HEK293 (cell line): ENCODE measurements around the gene NIPAL3.
A peak's percentile ranks its signal among the peaks of the same experiment; 100 is the strongest.

Experiments
- CTCF ChIA-PET: fragments of 350-600 bp; formaldehyde crosslinking; extraction: SDS; loops from one replicate; lab custom pipeline; 2021; ENCODE audit warnings: antibody characterized with exemption; lab: Yijun Ruan, JAX
- POLR2A ChIA-PET: fragments of 300-600 bp; formaldehyde crosslinking; extraction: SDS; loops from one replicate; lab custom pipeline; 2020; ENCODE audit warnings: antibody characterized with exemption, inconsistent platforms; lab: Yijun Ruan, JAX
- H3K27ac ChIP-seq: fragments of 200-500 bp; sonication (Bioruptor generic); 2 replicates; pipeline ENCODE4 v1.5.1; 2014; ENCODE audit warnings: low read depth, low read length, control low read depth, inconsistent platforms; ENCODE audit errors: extremely low read depth
- H3K36me3 ChIP-seq, 2 experiments: fragments of 200-500 bp in 1 of 2; sonication (Bioruptor generic) in 1 of 2; 1 replicate in 1 of 2; 2 replicates in 1 of 2; pipeline ENCODE4 v1.5.1; 2014 to 2017; ENCODE audit warnings: inconsistent platforms in 2 of 2, low read length in 2 of 2; ENCODE audit not compliant: control insufficient read depth in 2 of 2, insufficient read depth in 1 of 2
- H3K4me1 ChIP-seq: fragments of 200-500 bp; sonication (Bioruptor generic); 2 replicates; pipeline ENCODE4 v1.5.1; 2014; ENCODE audit warnings: mild to moderate bottlenecking, low read length, inconsistent platforms; ENCODE audit not compliant: control insufficient read depth, insufficient read depth
- H3K4me3 ChIP-seq: 2 replicates; pipeline ENCODE4 v1.5.1; 2011; ENCODE audit warnings: low read depth, mild to moderate bottlenecking, control low read depth, low read length, moderate library complexity
- H3K9me3 ChIP-seq: fragments of 200-500 bp; sonication (Bioruptor generic); 2 replicates; pipeline ENCODE4 v1.5.1; 2014; ENCODE audit warnings: low read depth, low read length, inconsistent platforms; ENCODE audit not compliant: control insufficient read depth, insufficient read depth
- MYNN ChIP-seq: fragments of 450-650 bp; formaldehyde crosslinking; IDR thresholded peaks from 2 replicates; pipeline ENCODE4 v1.5.1; 2016; ENCODE audit warnings: missing biosample characterization, missing genetic modification characterization, borderline replicate concordance
- MZF1 ChIP-seq: fragments of 450-650 bp; formaldehyde crosslinking; IDR thresholded peaks from 2 replicates; pipeline ENCODE4 v1.5.1; 2017; ENCODE audit warnings: missing biosample characterization, missing genetic modification characterization, borderline replicate concordance
- PATZ1 ChIP-seq: fragments of 450-650 bp; formaldehyde crosslinking; IDR thresholded peaks from 2 replicates; pipeline ENCODE4 v1.5.1; 2016; ENCODE audit warnings: missing biosample characterization, missing genetic modification characterization
- PRDM1 ChIP-seq: fragments of 450-650 bp; formaldehyde crosslinking; IDR thresholded peaks from 2 replicates; pipeline ENCODE4; 2016; ENCODE audit warnings: missing biosample characterization, missing genetic modification characterization
- REST ChIP-seq: fragments of 450-650 bp; formaldehyde crosslinking; IDR thresholded peaks from 2 replicates; pipeline ENCODE4 v1.5.1; 2016; ENCODE audit warnings: missing biosample characterization, missing genetic modification characterization
- ZBTB17 ChIP-seq: fragments of 450-650 bp; formaldehyde crosslinking; IDR thresholded peaks from 2 replicates; pipeline ENCODE4 v1.5.1; 2016; ENCODE audit warnings: missing biosample characterization, missing genetic modification characterization
- ZEB2 ChIP-seq: fragments of 450-650 bp; formaldehyde crosslinking; IDR thresholded peaks from 2 replicates; pipeline ENCODE4 v1.5.1; 2016; ENCODE audit warnings: missing biosample characterization, missing genetic modification characterization
- ZFP69B ChIP-seq: fragments of 450-650 bp; formaldehyde crosslinking; IDR thresholded peaks from 2 replicates; pipeline ENCODE4 v1.5.1; 2016; ENCODE audit warnings: missing biosample characterization, missing genetic modification characterization
- ZIC2 ChIP-seq: fragments of 450-650 bp; formaldehyde crosslinking; IDR thresholded peaks from 2 replicates; pipeline ENCODE4 v1.5.1; 2016; ENCODE audit warnings: missing biosample characterization, missing genetic modification characterization
- ZNF155 ChIP-seq: fragments of 450-650 bp; formaldehyde crosslinking; IDR thresholded peaks from 2 replicates; pipeline ENCODE4 v1.5.1; 2016; ENCODE audit warnings: missing biosample characterization, missing genetic modification characterization
- ZNF169 ChIP-seq: fragments of 450-650 bp; formaldehyde crosslinking; IDR thresholded peaks from 2 replicates; pipeline ENCODE4 v1.5.1; 2016; ENCODE audit warnings: missing biosample characterization, missing genetic modification characterization
- ZNF23 ChIP-seq: fragments of 450-650 bp; formaldehyde crosslinking; IDR thresholded peaks from 2 replicates; pipeline ENCODE4 v1.5.1; 2016; ENCODE audit warnings: missing biosample characterization, missing genetic modification characterization, borderline replicate concordance
- ZNF335 ChIP-seq: fragments of 450-650 bp; formaldehyde crosslinking; conservative IDR thresholded peaks from 2 replicates; pipeline ENCODE4 v1.5.1; 2016; ENCODE audit warnings: missing biosample characterization, missing genetic modification characterization
- ZNF37A ChIP-seq: fragments of 450-650 bp; IDR thresholded peaks from 2 replicates; pipeline ENCODE4 v1.5.1; 2018; ENCODE audit warnings: missing biosample characterization, missing genetic modification characterization
- ZNF423 ChIP-seq: fragments of 450-650 bp; formaldehyde crosslinking; IDR thresholded peaks from 2 replicates; pipeline ENCODE4 v1.5.1; 2016; ENCODE audit warnings: missing biosample characterization, missing genetic modification characterization
- ZNF426 ChIP-seq: fragments of 450-650 bp; formaldehyde crosslinking; IDR thresholded peaks from 2 replicates; pipeline ENCODE4 v1.5.1; 2017; ENCODE audit warnings: missing biosample characterization, missing genetic modification characterization, mild to moderate bottlenecking, inconsistent platforms, moderate library complexity
- ZNF530 ChIP-seq: fragments of 450-650 bp; formaldehyde crosslinking; IDR thresholded peaks from 2 replicates; pipeline ENCODE4 v1.5.1; 2016; ENCODE audit warnings: low read depth, missing biosample characterization, missing genetic modification characterization
- ZNF600 ChIP-seq: fragments of 450-650 bp; formaldehyde crosslinking; IDR thresholded peaks from 2 replicates; pipeline ENCODE4 v1.5.1; 2016; ENCODE audit warnings: missing biosample characterization, missing genetic modification characterization
- ZNF660 ChIP-seq: fragments of 450-650 bp; IDR thresholded peaks from 2 replicates; pipeline ENCODE4 v1.5.1; 2018; ENCODE audit warnings: missing biosample characterization, mild to moderate bottlenecking, missing genetic modification characterization
- ZNF670 ChIP-seq: fragments of 450-650 bp; formaldehyde crosslinking; IDR thresholded peaks from 2 replicates; pipeline ENCODE4 v1.5.1; 2016; ENCODE audit warnings: missing biosample characterization, missing genetic modification characterization, low read depth
- ZNF791 ChIP-seq: fragments of 450-650 bp; formaldehyde crosslinking; IDR thresholded peaks from 2 replicates; pipeline ENCODE4 v1.5.1; 2016; ENCODE audit warnings: missing biosample characterization, missing genetic modification characterization

The NIPAL3 gene

GRCh38 chr1:24415910-24416665 lies 486 bp downstream of the NIPAL3 start (continued):
- TF ChIP-seq REST (no peak), ZNF600 (tag by site-specific recombination) (peak; percentile 63; the same call in 1 of the 2 replicates), MZF1 (tag by site-specific recombination) (0 out of 2 replicates have a peak, but pooled peaks have one; percentile 28), ZBTB17 (tag by site-specific recombination) (0 out of 2 replicates have a peak, but pooled peaks have one; percentile 26)
- TF ChIP-seq, all 188 proteins: peak for 6

GRCh38 chr1:24416666-24417391 lies 1.2 kb downstream of the NIPAL3 start:
- Histone ChIP-seq H3K4me3 (peak overlapping the region; percentile 49), H3K27ac (no peak overlapping the region), H3K9me3 (no peaks in the 10 kb centered on the region), H3K36me3 (peaks cover 3 to 25% of the 10 kb centered on the region in 2 experiments; a peak in 2 of 3 replicates), H3K4me1 (peaks cover 6% of the 10 kb centered on the region)
- ChIA-PET CTCF (interaction anchor here (0.6 to 2.8 kb wide), 12 partner anchors 9 to 405 kb away, joined by 3 to 18 read pairs (median 4); no protein-coding TSS in a partner anchor), POLR2A (interaction anchor here (0.5 to 0.7 kb wide), 3 partner anchors 72 to 88 kb away, joined by 3 to 7 read pairs (median 3); partner anchors contain the start of gene RCAN3)
- TF ChIP-seq PATZ1 (tag by site-specific recombination) (no peak), ZNF335 (tag by site-specific recombination) (peak; percentile 28), ZNF423 (tag by site-specific recombination) (no peak), ZNF530 (tag by site-specific recombination) (no peak), ZNF670 (tag by site-specific recombination) (no peak), ZEB2 (tag by site-specific recombination) (0 out of 2 replicates have a peak, but pooled peaks have one; percentile 16), ZNF23 (tag by site-specific recombination) (no peak), ZNF426 (tag by site-specific recombination) (no peak), ZFP69B (tag by site-specific recombination) (no peak), ZNF791 (tag by site-specific recombination) (no peak), ZNF169 (no peak)

- H3K27ac ChIP-seq = no peak overlapping the region
- no peak for TF ChIP-seq MYNN
- TF ChIP-seq ZNF426 (tag by site-specific recombination) = no peak
- TF ChIP-seq ZNF660 (tag by site-specific recombination) = no peak
- TF ChIP-seq ZNF37A (tag by site-specific recombination) = no peak
- no peak for TF ChIP-seq ZIC2 (tag by site-specific recombination)
- TF ChIP-seq ZNF155 (tag by site-specific recombination) = no peak
- no peak for TF ChIP-seq PRDM1 (tag by site-specific recombination)
- no peak overlapping the region for H3K4me3 ChIP-seq
- ChIA-PET CTCF (interaction anchor here (0.6 to 1.2 kb wide), 4 partner anchors 24 to 216 kb away, joined by 3 to 4 read pairs (median 3); no protein-coding TSS in a partner anchor), POLR2A (no interaction called here)
- peaks cover 3 to 34% of the 10 kb centered on the region in 2 experiments; a peak in 2 of 3 replicates for H3K36me3 ChIP-seq
- peaks cover 6% of the 10 kb centered on the region for H3K4me1 ChIP-seq
- no peaks in the 10 kb centered on the region for H3K9me3 ChIP-seq
Measured at GRCh38 chr1:24417681-24418080, 2.1 kb downstream of the NIPAL3 start.
